Measurements from ENCODE around the gene QPCT.
A peak's percentile ranks its signal among the peaks of the same experiment; 100 is the strongest.

The QPCT gene

GRCh38 chr2:37315364-37315763, 29.1 kb upstream of the QPCT start:
- Histone ChIP-seq H3K27me3 (ENCODE audit: insufficient read depth, poor library complexity, severe bottlenecking) (no peaks in the 10 kb centered on the region), H3K9me3 (ENCODE audit: severe bottlenecking) (no peaks in the 10 kb centered on the region), H3K36me3 (ENCODE audit: low read depth) (peaks cover 26% of the 10 kb centered on the region), H3K27ac (ENCODE audit: poor library complexity, severe bottlenecking) (no peak overlapping the region), H3K4me1 (ENCODE audit: insufficient read depth, poor library complexity, severe bottlenecking) (peaks cover 2% of the 10 kb centered on the region), H3K4me3 (ENCODE audit: severe bottlenecking) (no peak overlapping the region)
- TF ChIP-seq CTCF (IDR thresholded peaks at IDR 0.05; ENCODE audit: poor library complexity, severe bottlenecking), result no peak
- DNase-seq (ENCODE audit: low spot score) (no peak), ATAC-seq (ENCODE audit: low read depth) (no peak)

- H3K36me3 ChIP-seq (ENCODE audit: low read depth), result peaks cover 26% of the 10 kb centered on the region
- no peak overlapping the region for H3K4me3 ChIP-seq (ENCODE audit: severe bottlenecking)
- no peak for DNase-seq (ENCODE audit: low spot score)
- no peak for ATAC-seq (ENCODE audit: low read depth)
- no peaks in the 10 kb centered on the region for H3K4me1 ChIP-seq (ENCODE audit: insufficient read depth, poor library complexity, severe bottlenecking)
- no peak for TF ChIP-seq CTCF (IDR thresholded peaks at IDR 0.05; ENCODE audit: poor library complexity, severe bottlenecking)
- no peaks in the 10 kb centered on the region for H3K9me3 ChIP-seq (ENCODE audit: severe bottlenecking)
- no peak overlapping the region for H3K27ac ChIP-seq (ENCODE audit: poor library complexity, severe bottlenecking)
- H3K27me3 ChIP-seq (ENCODE audit: insufficient read depth, poor library complexity, severe bottlenecking), result no peaks in the 10 kb centered on the region
These were observed 28.2 kb upstream of the QPCT start for GRCh38 chr2:37316181-37316580.

GRCh38 chr2:37317746-37318145, 26.7 kb upstream of the QPCT start:
- Histone ChIP-seq H3K36me3 (ENCODE audit: low read depth) (peaks cover 33% of the 10 kb centered on the region), H3K4me1 (ENCODE audit: insufficient read depth, poor library complexity, severe bottlenecking) (peaks cover 7% of the 10 kb centered on the region), H3K9me3 (ENCODE audit: severe bottlenecking) (no peaks in the 10 kb centered on the region), H3K27ac (ENCODE audit: poor library complexity, severe bottlenecking) (no peak overlapping the region), H3K27me3 (ENCODE audit: insufficient read depth, poor library complexity, severe bottlenecking) (no peaks in the 10 kb centered on the region), H3K4me3 (ENCODE audit: severe bottlenecking) (no peak overlapping the region)
- DNase-seq (ENCODE audit: low spot score), result no peak
- ATAC-seq (ENCODE audit: low read depth), result no peak
- TF ChIP-seq CTCF (IDR thresholded peaks at IDR 0.05; ENCODE audit: poor library complexity, severe bottlenecking), result no peak

GRCh38 chr2:37318401-37318800, 26.0 kb upstream of the QPCT start:
- Histone ChIP-seq H3K9me3 (ENCODE audit: severe bottlenecking) (no peaks in the 10 kb centered on the region), H3K27ac (ENCODE audit: poor library complexity, severe bottlenecking) (no peak overlapping the region), H3K4me1 (ENCODE audit: insufficient read depth, poor library complexity, severe bottlenecking) (peaks cover 10% of the 10 kb centered on the region), H3K4me3 (ENCODE audit: severe bottlenecking) (no peak overlapping the region), H3K27me3 (ENCODE audit: insufficient read depth, poor library complexity, severe bottlenecking) (no peaks in the 10 kb centered on the region), H3K36me3 (ENCODE audit: low read depth) (peaks cover 36% of the 10 kb centered on the region)
- ATAC-seq (ENCODE audit: low read depth) (peak; percentile 29; the same call in 1 of the 3 replicates), DNase-seq (ENCODE audit: low spot score) (no peak)
- no peak for TF ChIP-seq CTCF (IDR thresholded peaks at IDR 0.05; ENCODE audit: poor library complexity, severe bottlenecking)

GRCh38 chr2:37319754-37320609, 24.4 kb upstream of the QPCT start:
- Histone ChIP-seq H3K4me3 (ENCODE audit: severe bottlenecking) (no peak overlapping the region), H3K36me3 (ENCODE audit: low read depth) (peaks cover 32% of the 10 kb centered on the region), H3K4me1 (ENCODE audit: insufficient read depth, poor library complexity, severe bottlenecking) (peaks cover 10% of the 10 kb centered on the region), H3K9me3 (ENCODE audit: severe bottlenecking) (no peaks in the 10 kb centered on the region), H3K27ac (ENCODE audit: poor library complexity, severe bottlenecking) (no peak overlapping the region), H3K27me3 (ENCODE audit: insufficient read depth, poor library complexity, severe bottlenecking) (no peaks in the 10 kb centered on the region)
- ATAC-seq (ENCODE audit: low read depth), result no peak
- no peak for TF ChIP-seq CTCF (IDR thresholded peaks at IDR 0.05; ENCODE audit: poor library complexity, severe bottlenecking)
- DNase-seq (ENCODE audit: low spot score), result no peak

Data from RWPE2 (cell line).